OCI-LY1 (cell line): ENCODE results near the gene LRP2.

ENCODE experiments used
- H2AFZ ChIP-seq: fragments of 200-600 bp; sonication (generic), shearing (Covaris generic); 2 replicates; pipeline ENCODE4 v1.6.0; 2014; ENCODE audit warnings: antibody characterized with exemption, mild to moderate bottlenecking, low read length
- H3F3A ChIP-seq: fragments of 200-600 bp; sonication (generic), shearing (Covaris generic); 2 replicates; pipeline ENCODE4 v1.6.0; 2014; ENCODE audit warnings: mild to moderate bottlenecking, antibody characterized with exemption, low read length, moderate library complexity; ENCODE audit not compliant: insufficient read depth
- H3K27ac ChIP-seq: fragments of 200-600 bp; sonication (generic); 2 replicates; pipeline ENCODE4 v1.5.1; 2014; ENCODE audit warnings: low read length, mixed run types, mild to moderate bottlenecking, low read depth; ENCODE audit not compliant: poor library complexity, severe bottlenecking
- H3K27me3 ChIP-seq: fragments of 200-600 bp; sonication (generic); 2 replicates; pipeline ENCODE4 v1.6.0; 2014; ENCODE audit warnings: antibody characterized with exemption, mild to moderate bottlenecking, low read length, moderate library complexity; ENCODE audit not compliant: insufficient read depth
- H3K36me3 ChIP-seq: fragments of 200-600 bp; sonication (generic); 2 replicates; pipeline ENCODE4 v1.6.1; 2014; ENCODE audit warnings: mild to moderate bottlenecking, antibody characterized with exemption, low read length, moderate library complexity, mixed read lengths; ENCODE audit not compliant: insufficient read depth
- H3K4me1 ChIP-seq: fragments of 200-600 bp; sonication (generic); 2 replicates; pipeline ENCODE4 v1.5.1; 2014; ENCODE audit warnings: mild to moderate bottlenecking, low read length, moderate library complexity; ENCODE audit not compliant: insufficient read depth, severe bottlenecking
- H3K4me2 ChIP-seq: fragments of 200-600 bp; sonication (generic), shearing (Covaris generic); 2 replicates; pipeline ENCODE4 v1.6.1; 2014; ENCODE audit warnings: low read length
- H3K4me3 ChIP-seq: fragments of 200-600 bp; sonication (generic); 2 replicates; pipeline ENCODE4 v1.5.1; 2014; ENCODE audit warnings: low read length, low read depth, mild to moderate bottlenecking, mixed read lengths; ENCODE audit not compliant: poor library complexity, severe bottlenecking
- H3K79me2 ChIP-seq: fragments of 200-600 bp; shearing (Covaris generic); 2 replicates; pipeline ENCODE4 v1.6.1; 2016; ENCODE audit warnings: mixed run types, low read length, mixed read lengths; ENCODE audit not compliant: insufficient read depth
- H3K9ac ChIP-seq: fragments of 200-600 bp; sonication (generic), shearing (Covaris generic); 2 replicates; pipeline ENCODE4 v1.6.1; 2014; ENCODE audit warnings: mild to moderate bottlenecking, low read length, mixed read lengths
- H3K9me2 ChIP-seq: fragments of 200-600 bp; sonication (generic), shearing (Covaris generic); 2 replicates; pipeline ENCODE4 v1.6.1; 2014; ENCODE audit warnings: low read depth, mild to moderate bottlenecking, low read length, mixed read lengths
- H3K9me3 ChIP-seq: fragments of 200-600 bp; shearing (Covaris generic); 2 replicates; pipeline ENCODE4 v1.6.1; 2014; ENCODE audit warnings: low read length, mixed read lengths
- H4K20me1 ChIP-seq: fragments of 200-600 bp; sonication (generic), shearing (Covaris generic); 2 replicates; pipeline ENCODE4 v1.6.0; 2016; ENCODE audit warnings: mild to moderate bottlenecking, low read length; ENCODE audit not compliant: insufficient read depth
- EZH2 ChIP-seq: fragments of 200-600 bp; sonication (generic), shearing (Covaris generic); IDR thresholded peaks from 2 replicates; pipeline ENCODE4 v1.8.0; 2017; ENCODE audit warnings: borderline replicate concordance, mixed run types, mild to moderate bottlenecking, antibody characterized with exemption, low read length, moderate library complexity, mixed read lengths
- TF ChIP-seq, protein P1 (sequence below): fragments of 200-600 bp; sonication (generic), shearing (Covaris generic); IDR thresholded peaks from 2 replicates; pipeline ENCODE4 v1.5.1; 2017; ENCODE audit warnings: mild to moderate bottlenecking, antibody characterized with exemption, low read length, moderate library complexity, mixed read lengths

LRP2 gene

DNA sequence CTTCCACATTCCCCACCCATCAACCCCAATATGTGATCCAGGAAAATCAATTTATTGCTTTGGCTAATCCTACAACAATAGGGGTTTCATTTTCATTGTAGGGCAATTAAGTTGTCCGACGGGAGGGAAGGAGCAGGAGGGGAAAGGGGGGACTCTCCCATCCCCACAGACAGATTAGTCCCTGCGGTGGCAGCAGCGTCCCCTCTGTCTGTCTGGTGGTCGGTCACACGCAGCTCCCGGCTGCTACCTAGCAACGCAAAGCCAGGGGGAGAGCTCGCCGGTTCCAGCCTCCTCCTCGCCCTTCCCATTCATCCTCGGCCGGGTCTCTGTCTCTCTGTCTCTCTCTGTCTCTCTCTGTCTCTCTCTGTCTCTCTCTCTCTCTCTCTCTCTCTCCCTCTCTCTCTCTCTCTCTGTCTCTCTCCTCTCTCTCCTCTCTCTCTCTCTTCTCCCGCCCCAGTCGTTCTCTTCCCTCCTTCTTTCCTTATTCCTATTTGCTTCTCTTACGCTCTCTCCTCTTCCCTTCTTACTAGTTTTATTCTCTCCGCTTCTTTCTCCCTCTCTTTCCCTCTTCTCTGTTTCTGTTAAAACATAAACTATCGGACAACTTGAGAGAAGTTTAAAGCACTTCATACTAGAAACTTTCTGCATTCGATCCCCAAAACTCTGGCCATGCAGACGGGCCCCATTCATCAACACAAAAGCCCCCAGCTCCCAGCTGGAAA, 1.2 kb downstream of the LRP2 start:
- no peak overlapping the region for H3K4me2 ChIP-seq
- H3K9me2 ChIP-seq = no peaks in the 10 kb centered on the region
- H3K36me3 ChIP-seq = no peaks in the 10 kb centered on the region
- no peak overlapping the region for H3K27ac ChIP-seq
- H3K79me2 ChIP-seq = no peaks in the 10 kb centered on the region
- peaks cover 25% of the 10 kb centered on the region for H3K4me1 ChIP-seq
- H3K4me3 ChIP-seq = no peak overlapping the region
- H3K27me3 ChIP-seq = no peaks in the 10 kb centered on the region
- no peaks in the 10 kb centered on the region for H3K9me3 ChIP-seq
- H2AFZ ChIP-seq = no peak overlapping the region
- TF ChIP-seq, protein P1, sequence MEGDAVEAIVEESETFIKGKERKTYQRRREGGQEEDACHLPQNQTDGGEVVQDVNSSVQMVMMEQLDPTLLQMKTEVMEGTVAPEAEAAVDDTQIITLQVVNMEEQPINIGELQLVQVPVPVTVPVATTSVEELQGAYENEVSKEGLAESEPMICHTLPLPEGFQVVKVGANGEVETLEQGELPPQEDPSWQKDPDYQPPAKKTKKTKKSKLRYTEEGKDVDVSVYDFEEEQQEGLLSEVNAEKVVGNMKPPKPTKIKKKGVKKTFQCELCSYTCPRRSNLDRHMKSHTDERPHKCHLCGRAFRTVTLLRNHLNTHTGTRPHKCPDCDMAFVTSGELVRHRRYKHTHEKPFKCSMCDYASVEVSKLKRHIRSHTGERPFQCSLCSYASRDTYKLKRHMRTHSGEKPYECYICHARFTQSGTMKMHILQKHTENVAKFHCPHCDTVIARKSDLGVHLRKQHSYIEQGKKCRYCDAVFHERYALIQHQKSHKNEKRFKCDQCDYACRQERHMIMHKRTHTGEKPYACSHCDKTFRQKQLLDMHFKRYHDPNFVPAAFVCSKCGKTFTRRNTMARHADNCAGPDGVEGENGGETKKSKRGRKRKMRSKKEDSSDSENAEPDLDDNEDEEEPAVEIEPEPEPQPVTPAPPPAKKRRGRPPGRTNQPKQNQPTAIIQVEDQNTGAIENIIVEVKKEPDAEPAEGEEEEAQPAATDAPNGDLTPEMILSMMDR = no peak
- TF ChIP-seq EZH2 = no peak
- H3F3A ChIP-seq = no peaks in the 10 kb centered on the region
- H3K9ac ChIP-seq = no peak overlapping the region
- no peaks in the 10 kb centered on the region for H4K20me1 ChIP-seq

DNA sequence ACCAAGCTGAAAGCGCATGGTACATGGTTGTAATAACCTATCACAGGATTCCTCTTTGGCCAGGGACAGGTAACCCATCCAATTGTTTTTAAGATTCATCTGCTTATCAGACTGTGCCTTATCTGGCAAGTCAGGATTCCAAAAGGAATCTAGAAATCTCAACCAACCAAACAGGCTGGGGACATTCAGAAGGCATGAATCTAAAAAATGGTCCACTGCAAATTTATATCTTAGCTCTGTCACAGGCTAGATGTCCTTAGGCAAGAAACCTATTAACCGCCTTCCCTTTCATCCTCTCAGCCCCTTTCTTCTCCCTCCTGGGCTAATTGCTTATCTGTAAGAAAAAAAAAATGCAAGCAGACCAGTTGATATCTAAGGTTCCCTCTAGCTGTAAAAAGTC, 4.3 kb downstream of the LRP2 start:
- no peaks in the 10 kb centered on the region for H4K20me1 ChIP-seq
- no peak overlapping the region for H3K4me2 ChIP-seq
- TF ChIP-seq EZH2 = no peak
- TF ChIP-seq, protein P1 = no peak
- H3K36me3 ChIP-seq = no peaks in the 10 kb centered on the region
- no peaks in the 10 kb centered on the region for H3F3A ChIP-seq
- H3K9ac ChIP-seq = no peak overlapping the region
- no peak overlapping the region for H2AFZ ChIP-seq
- no peak overlapping the region for H3K4me3 ChIP-seq
- no peaks in the 10 kb centered on the region for H3K9me3 ChIP-seq
- peaks cover 7% of the 10 kb centered on the region for H3K4me1 ChIP-seq
- no peaks in the 10 kb centered on the region for H3K27me3 ChIP-seq
- no peak overlapping the region for H3K27ac ChIP-seq
- H3K9me2 ChIP-seq = no peaks in the 10 kb centered on the region
- H3K79me2 ChIP-seq = no peaks in the 10 kb centered on the region

DNA sequence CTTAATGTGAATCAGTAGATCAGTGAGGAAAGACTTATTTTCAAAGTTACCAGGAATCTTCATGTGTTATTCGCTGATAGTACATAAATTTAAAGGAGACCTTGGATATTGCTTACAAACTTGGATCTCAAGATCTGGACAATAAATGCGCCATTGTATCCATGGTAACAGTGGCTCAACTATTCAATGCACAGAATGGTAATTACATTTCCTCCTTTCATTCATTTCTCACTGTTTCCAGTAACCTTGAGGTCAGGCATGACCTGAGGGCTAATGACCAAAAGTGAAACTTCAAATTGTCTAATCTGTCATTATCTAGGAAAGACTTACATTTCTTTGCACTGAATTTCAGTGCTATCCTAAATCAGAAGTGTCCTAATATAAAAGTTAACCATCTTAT, 8.1 kb downstream of the LRP2 start:
- Histone ChIP-seq H4K20me1 (no peaks in the 10 kb centered on the region), H3K27me3 (no peaks in the 10 kb centered on the region), H3K36me3 (no peaks in the 10 kb centered on the region), H3F3A (no peaks in the 10 kb centered on the region), H3K4me1 (no peaks in the 10 kb centered on the region), H3K4me3 (no peak overlapping the region), H3K9ac (no peak overlapping the region), H3K9me2 (no peaks in the 10 kb centered on the region), H3K27ac (no peak overlapping the region), H3K4me2 (no peak overlapping the region), H3K79me2 (no peaks in the 10 kb centered on the region), H2AFZ (no peak overlapping the region), H3K9me3 (no peaks in the 10 kb centered on the region)
- TF ChIP-seq, protein P1 = no peak
- TF ChIP-seq EZH2 = no peak
